IMR-90 (cell line): ENCODE measurements around the gene SPON1. TPM values are rescaled to one million over a fixed set of nuclear protein-coding genes. Genes with fewer than 3 reads are reported as not detected.
"Not testable (repeated sequence)": the region's sequence is repeated elsewhere in the genome, so short reads cannot be mapped to it uniquely, and the experiment has no call there.

Experiments used
- ATAC-seq: fragments of 200-7000 bp; cut with Tn5 transposase; 2 replicates; pipeline ENCODE4 v1.9.1; 2020; ENCODE audit warnings: low read depth, mild to moderate bottlenecking, moderate library complexity
- BruUV-seq: library from RNA; stranded (reverse); fragments of 400-500 nt; replicated peaks from 2 replicates; lab custom pipeline; 2021; lab: Mats Ljungman, UMichigan
- CTCF ChIA-PET: fragments of 300-600 bp; formaldehyde crosslinking; extraction: SDS; loops from one replicate; lab custom pipeline; 2021; ENCODE audit warnings: antibody characterized with exemption; lab: Yijun Ruan, JAX
- POLR2A ChIA-PET: fragments of 300-600 bp; sonication (Branson Sonifier 250); formaldehyde crosslinking; loops from one replicate; lab custom pipeline; 2022; ENCODE audit warnings: antibody characterized with exemption; ENCODE audit not compliant: unreplicated experiment; lab: Charles Lee
- DNase-seq: peaks from one replicate; pipeline ENCODE4 v3.0.0; 2013
- H2AFZ ChIP-seq: replicated peaks from 2 replicates; pipeline ENCODE3; 2013; ENCODE audit warnings: low read length, mild to moderate bottlenecking; ENCODE audit not compliant: poor library complexity
- H2AK5ac ChIP-seq: 2 replicates; pipeline ENCODE4 v1.6.1; 2013; ENCODE audit warnings: low read depth, low read length, inconsistent platforms
- H2AK9ac ChIP-seq: replicated peaks from 2 replicates; pipeline ENCODE3; 2013; ENCODE audit warnings: mild to moderate bottlenecking, low read depth, low read length, moderate library complexity; ENCODE audit not compliant: poor library complexity
- H2BK120ac ChIP-seq: 2 replicates; pipeline ENCODE4 v1.6.1; 2013; ENCODE audit warnings: low read depth, low read length, inconsistent platforms
- H2BK15ac ChIP-seq: 3 replicates; pipeline ENCODE4 v1.6.1; 2013; ENCODE audit warnings: low read depth, low read length, inconsistent platforms
- H2BK20ac ChIP-seq: 2 replicates; pipeline ENCODE4 v1.6.1; 2013; ENCODE audit warnings: low read depth, mild to moderate bottlenecking, inconsistent platforms, low read length, moderate library complexity
- H2BK5ac ChIP-seq: 2 replicates; pipeline ENCODE4 v1.6.1; 2013; ENCODE audit warnings: mild to moderate bottlenecking, low read depth, low read length, inconsistent platforms; ENCODE audit not compliant: poor library complexity, severe bottlenecking
- H3K14ac ChIP-seq: replicated peaks from 2 replicates; pipeline ENCODE4 v1.6.1; 2013; ENCODE audit warnings: low read depth, low read length, inconsistent platforms
- H3K18ac ChIP-seq: 2 replicates; pipeline ENCODE4 v1.6.1; 2013; ENCODE audit warnings: low read depth, low read length, control low read depth
- H3K23ac ChIP-seq: 2 replicates; pipeline ENCODE4 v1.6.1; 2013; ENCODE audit warnings: low read depth, low read length, inconsistent platforms
- H3K27ac ChIP-seq: 2 replicates; pipeline ENCODE4 v1.5.1; 2013; ENCODE audit warnings: mild to moderate bottlenecking, control low read depth, low read length; ENCODE audit not compliant: insufficient read depth
- H3K27me3 ChIP-seq: 2 replicates; pipeline ENCODE4 v1.6.1; 2013; ENCODE audit warnings: low read length; ENCODE audit not compliant: control insufficient read depth, insufficient read depth
- H3K36me3 ChIP-seq: 2 replicates; pipeline ENCODE4 v1.6.1; 2013; ENCODE audit warnings: low read length, mixed read lengths; ENCODE audit not compliant: control insufficient read depth, insufficient read depth
- H3K4ac ChIP-seq: 2 replicates; pipeline ENCODE4 v1.6.1; 2013; ENCODE audit warnings: low read depth, low read length, inconsistent platforms
- H3K4me1 ChIP-seq: 2 replicates; pipeline ENCODE4 v1.6.1; 2013; ENCODE audit warnings: low read length, mixed read lengths; ENCODE audit not compliant: control insufficient read depth, insufficient read depth
- H3K4me2 ChIP-seq: 2 replicates; pipeline ENCODE4 v1.6.1; 2013; ENCODE audit warnings: low read depth, mild to moderate bottlenecking, control low read depth, low read length, moderate library complexity
- H3K4me3 ChIP-seq: 2 replicates; pipeline ENCODE4 v1.5.1; 2013; ENCODE audit warnings: low read depth, mild to moderate bottlenecking, control low read depth, low read length, moderate library complexity; ENCODE audit not compliant: insufficient read depth
- H3K56ac ChIP-seq: 2 replicates; pipeline ENCODE4 v1.6.1; 2013; ENCODE audit warnings: low read length, inconsistent platforms; ENCODE audit not compliant: insufficient read depth; ENCODE audit errors: extremely low read depth
- H3K79me1 ChIP-seq, 2 experiments: 2 replicates each; pipeline ENCODE4 v1.6.1; 2013; ENCODE audit warnings: low read length in 2 of 2, inconsistent platforms in 1 of 2, low read depth in 1 of 2
- H3K9ac ChIP-seq: 2 replicates; pipeline ENCODE4 v1.6.1; 2013; ENCODE audit warnings: low read depth, low read length, control low read depth
- H3K9me1 ChIP-seq: 2 replicates; pipeline ENCODE4 v1.6.1; 2013; ENCODE audit warnings: low read length, inconsistent platforms; ENCODE audit not compliant: insufficient read depth
- H3K9me3 ChIP-seq: 2 replicates; pipeline ENCODE4 v1.6.1; 2013; ENCODE audit warnings: low read length; ENCODE audit not compliant: control insufficient read depth, insufficient read depth
- H4K20me1 ChIP-seq: 2 replicates; pipeline ENCODE4 v1.6.1; 2013; ENCODE audit warnings: low read length, inconsistent platforms; ENCODE audit not compliant: insufficient read depth
- H4K5ac ChIP-seq: 2 replicates; pipeline ENCODE4 v1.6.1; 2013; ENCODE audit warnings: mild to moderate bottlenecking, low read depth, low read length, control low read depth
- H4K8ac ChIP-seq, 2 experiments: 2 replicates each; pipeline ENCODE4 v1.6.1; 2013; ENCODE audit warnings: low read depth in 2 of 2, low read length in 2 of 2, control low read depth in 1 of 2, inconsistent platforms in 1 of 2
- H4K91ac ChIP-seq: 2 replicates; pipeline ENCODE4 v1.6.1; 2013; ENCODE audit warnings: low read depth, low read length, inconsistent platforms; ENCODE audit not compliant: insufficient read depth
- WGBS, 2 experiments: methylation state at CpG; one replicate each; pipeline versions ENCODE4 v1.1.5 to v1.1.7; 2013; ENCODE audit warnings: missing lambda C conversion rate in 2 of 2; ENCODE audit not compliant: insufficient read length in 1 of 2; ENCODE audit errors: extremely low coverage in 2 of 2; 5-methylcytosine and 5-hydroxymethylcytosine counted together
- dilution Hi-C: fragments of 300-500 bp; cut with HindIII; formaldehyde crosslinking; loops from one replicate; pipeline ENCODE4 v1.14.3; 2018; ENCODE audit warnings: low sequenced_read_pairs; ENCODE audit not compliant: unreplicated experiment
- in situ Hi-C: fragments of 300-500 bp; cut with MboI; formaldehyde crosslinking; loops from 3 replicates; pipeline ENCODE4 v1.14.3; 2019; ENCODE audit warnings: low sequenced_read_pairs, inconsistent platforms, mixed read lengths
- intact Hi-C: fragments of 100-400 bp; cut with micrococcal nuclease; formaldehyde crosslinking; loops from 2 replicates; pipeline ENCODE4 v1.10.0; 2022
- polyA plus RNA-seq, 3 experiments: library from polyadenylated mRNA; depleted of rRNA; stranded (reverse); fragments of >200 nt; gene quantifications; 2 replicates each; pipeline ENCODE4 v1.2.3, GENCODE V29; 2012; ENCODE audit warnings: low replicate concordance in 1 of 3
- total RNA-seq: library from RNA; depleted of rRNA; stranded (reverse); fragments of >200 nt; gene quantifications from 2 replicates; pipeline ENCODE4 v1.2.3, GENCODE V29; 2012

Gene SPON1
- total and polyA plus RNA-seq, 2 of the 4 experiments (the other 2 are of a cell fraction) = 0.62 to 0.72 TPM

DNA sequence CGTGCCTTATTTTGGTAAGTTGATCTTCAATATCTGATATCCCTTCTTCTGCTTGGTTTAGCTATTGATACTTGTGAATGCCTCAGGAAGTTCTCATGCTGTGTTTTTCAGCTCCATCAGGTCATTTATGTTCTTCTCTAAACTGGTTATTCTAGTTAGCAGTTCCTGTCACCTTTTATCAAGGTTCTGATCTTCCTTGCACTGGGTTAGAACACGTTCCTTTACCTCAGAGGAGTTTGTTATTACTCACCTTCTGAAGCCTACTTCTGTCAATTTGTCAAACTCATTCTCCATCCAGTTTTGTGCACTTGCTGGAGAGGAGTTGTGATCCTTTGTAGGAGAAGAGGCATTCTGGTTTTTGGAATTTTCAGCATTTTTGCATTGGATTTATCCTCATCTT is 126.3 kb downstream of the SPON1 start:
- H3K79me1 ChIP-seq, H3K9ac ChIP-seq, CTCF ChIA-PET, DNase-seq, in situ Hi-C loops, H2BK5ac ChIP-seq, H2BK20ac ChIP-seq, ATAC-seq, H3K36me3 ChIP-seq, H3K4me2 ChIP-seq, H2AFZ ChIP-seq, H4K91ac ChIP-seq, H4K20me1 ChIP-seq, H3K9me3 ChIP-seq, BruUV-seq, H3K14ac ChIP-seq, H2AK9ac ChIP-seq, H3K27me3 ChIP-seq, intact Hi-C loops, H3K4me3 ChIP-seq, H4K5ac ChIP-seq, dilution Hi-C loops, H3K56ac ChIP-seq, H3K4ac ChIP-seq, H2BK120ac ChIP-seq, H3K27ac ChIP-seq, H2BK15ac ChIP-seq, H3K4me1 ChIP-seq, H2AK5ac ChIP-seq, POLR2A ChIA-PET, H3K9me1 ChIP-seq, H3K18ac ChIP-seq, H4K8ac ChIP-seq, H3K23ac ChIP-seq: not testable (repeated sequence)
- WGBS, 2 experiments = no CpG with 5 or more reads among the region's 2 CpGs
